ENCODE results near the gene FGD6.

Gene FGD6

GRCh38 chr12:95116341-95116740 lies 100.9 kb downstream of the FGD6 start:
- peaks cover 3 to 52% of the 10 kb centered on the region in 2 donors for H3K36me3 ChIP-seq (replicated peaks in 1 of 2; ENCODE audit: control insufficient read depth in 2 of 2, insufficient read depth in 2 of 2, low read length in 2 of 2)
- no peaks in the 10 kb centered on the region for H3K4me1 ChIP-seq (ENCODE audit: control insufficient read depth in 2 of 2, insufficient read depth in 1 of 2, low read depth in 1 of 2, low read length in 2 of 2)
- H3K23ac ChIP-seq (ENCODE audit: low read depth, low read length, poor library complexity): no peak overlapping the region
- H3K9me3 ChIP-seq (replicated peaks in 1 of 2; ENCODE audit: control insufficient read depth in 2 of 2, insufficient read depth in 1 of 2, low read depth in 1 of 2, low read length in 2 of 2): peaks cover 0 to 12% of the 10 kb centered on the region in 2 donors
- H2BK12ac ChIP-seq (ENCODE audit: low read length): no peak overlapping the region
- no peaks in the 10 kb centered on the region for H3K79me1 ChIP-seq (ENCODE audit: low read depth, low read length)
- no peak overlapping the region for H3K4me2 ChIP-seq (ENCODE audit: insufficient read depth, low read length, poor library complexity, severe bottlenecking)
- no peak overlapping the region for H2BK5ac ChIP-seq (ENCODE audit: low read length)
- H3K27me3 ChIP-seq (ENCODE audit: control insufficient read depth in 3 of 3, insufficient read depth in 3 of 3, low read depth in 1 of 3, low read length in 3 of 3): no peaks in the 10 kb centered on the region
- H3K9ac ChIP-seq (ENCODE audit: low read depth, low read length, poor library complexity): no peak overlapping the region
- H2BK120ac ChIP-seq (ENCODE audit: low read depth, low read length): no peak overlapping the region
- no peak overlapping the region for H3K18ac ChIP-seq (ENCODE audit: low read length)
- H2AK5ac ChIP-seq (ENCODE audit: low read depth, low read length): no peak overlapping the region
- DNase-seq (ENCODE audit: low spot score): no peak
- H3K14ac ChIP-seq (ENCODE audit: low read length): no peak overlapping the region
- H2AFZ ChIP-seq (ENCODE audit: low read length): no peak overlapping the region
- WGBS, 2 donors (ENCODE audit: extremely low coverage in 2 of 2, insufficient read length in 2 of 2, insufficient replicate concordance in 1 of 2): no CpG with 5 or more reads among the region's 4 CpGs
- no peak overlapping the region for H3K4me3 ChIP-seq (ENCODE audit: low read length in 2 of 2)
- H4K8ac ChIP-seq (ENCODE audit: low read depth, low read length): no peak overlapping the region
- no peak overlapping the region for H3K4ac ChIP-seq (ENCODE audit: low read length)
- H2BK15ac ChIP-seq (ENCODE audit: low read length): no peak overlapping the region
- no peak overlapping the region for H4K91ac ChIP-seq (ENCODE audit: low read depth, low read length, poor library complexity)
- no peak overlapping the region for H3K27ac ChIP-seq (replicated peaks; ENCODE audit: low read length)

- no peaks in the 10 kb centered on the region for H3K27me3 ChIP-seq (ENCODE audit: control insufficient read depth in 3 of 3, insufficient read depth in 3 of 3, low read depth in 1 of 3, low read length in 3 of 3)
- no peak overlapping the region for H3K4me2 ChIP-seq (ENCODE audit: insufficient read depth, low read length, poor library complexity, severe bottlenecking)
- H3K18ac ChIP-seq (ENCODE audit: low read length): no peak overlapping the region
- no CpG with 5 or more reads among the region's 7 CpGs for WGBS, 2 donors (ENCODE audit: extremely low coverage in 2 of 2, insufficient read length in 2 of 2, insufficient replicate concordance in 1 of 2)
- no peak overlapping the region for H3K4me3 ChIP-seq (ENCODE audit: low read length in 2 of 2)
- H2AFZ ChIP-seq (ENCODE audit: low read length): no peak overlapping the region
- no peak overlapping the region for H4K8ac ChIP-seq (ENCODE audit: low read depth, low read length)
- no peak overlapping the region for H4K91ac ChIP-seq (ENCODE audit: low read depth, low read length, poor library complexity)
- no peaks in the 10 kb centered on the region for H3K79me1 ChIP-seq (ENCODE audit: low read depth, low read length)
- no peak overlapping the region for H2AK5ac ChIP-seq (ENCODE audit: low read depth, low read length)
- peaks cover 0 to 12% of the 10 kb centered on the region in 2 donors for H3K9me3 ChIP-seq (replicated peaks in 1 of 2; ENCODE audit: control insufficient read depth in 2 of 2, insufficient read depth in 1 of 2, low read depth in 1 of 2, low read length in 2 of 2)
- H2BK5ac ChIP-seq (ENCODE audit: low read length): no peak overlapping the region
- H3K4me1 ChIP-seq (ENCODE audit: control insufficient read depth in 2 of 2, insufficient read depth in 1 of 2, low read depth in 1 of 2, low read length in 2 of 2): no peaks in the 10 kb centered on the region
- no peak overlapping the region for H3K27ac ChIP-seq (replicated peaks; ENCODE audit: low read length)
- no peak overlapping the region for H3K23ac ChIP-seq (ENCODE audit: low read depth, low read length, poor library complexity)
- no peak overlapping the region for H3K14ac ChIP-seq (ENCODE audit: low read length)
- H3K4ac ChIP-seq (ENCODE audit: low read length): no peak overlapping the region
- H2BK120ac ChIP-seq (ENCODE audit: low read depth, low read length): no peak overlapping the region
- no peak overlapping the region for H2BK15ac ChIP-seq (ENCODE audit: low read length)
- peaks cover 6 to 59% of the 10 kb centered on the region in 2 donors for H3K36me3 ChIP-seq (replicated peaks in 1 of 2; ENCODE audit: control insufficient read depth in 2 of 2, insufficient read depth in 2 of 2, low read length in 2 of 2)
- no peak for DNase-seq (ENCODE audit: low spot score)
- H3K9ac ChIP-seq (ENCODE audit: low read depth, low read length, poor library complexity): no peak overlapping the region
- H2BK12ac ChIP-seq (ENCODE audit: low read length): no peak overlapping the region
Measured at GRCh38 chr12:95115641-95116040, 101.6 kb downstream of the FGD6 start.

- no peak overlapping the region for H3K23ac ChIP-seq (ENCODE audit: low read depth, low read length, poor library complexity)
- H3K4me3 ChIP-seq (ENCODE audit: low read length in 2 of 2): no peak overlapping the region
- no peak overlapping the region for H3K27ac ChIP-seq (replicated peaks; ENCODE audit: low read length)
- H3K27me3 ChIP-seq (ENCODE audit: control insufficient read depth in 3 of 3, insufficient read depth in 3 of 3, low read depth in 1 of 3, low read length in 3 of 3): no peaks in the 10 kb centered on the region
- peaks cover 8 to 64% of the 10 kb centered on the region in 2 donors for H3K36me3 ChIP-seq (replicated peaks in 1 of 2; ENCODE audit: control insufficient read depth in 2 of 2, insufficient read depth in 2 of 2, low read length in 2 of 2)
- no peak overlapping the region for H4K8ac ChIP-seq (ENCODE audit: low read depth, low read length)
- no CpG with 5 or more reads among the region's 3 CpGs for WGBS, 2 donors (ENCODE audit: extremely low coverage in 2 of 2, insufficient read length in 2 of 2, insufficient replicate concordance in 1 of 2)
- H3K4ac ChIP-seq (ENCODE audit: low read length): no peak overlapping the region
- H3K14ac ChIP-seq (ENCODE audit: low read length): no peak overlapping the region
- H3K4me1 ChIP-seq (ENCODE audit: control insufficient read depth in 2 of 2, insufficient read depth in 1 of 2, low read depth in 1 of 2, low read length in 2 of 2): no peaks in the 10 kb centered on the region
- H3K18ac ChIP-seq (ENCODE audit: low read length): no peak overlapping the region
- H4K91ac ChIP-seq (ENCODE audit: low read depth, low read length, poor library complexity): no peak overlapping the region
- H3K9ac ChIP-seq (ENCODE audit: low read depth, low read length, poor library complexity): no peak overlapping the region
- no peak overlapping the region for H2AK5ac ChIP-seq (ENCODE audit: low read depth, low read length)
- H3K79me1 ChIP-seq (ENCODE audit: low read depth, low read length): no peaks in the 10 kb centered on the region
- H2BK120ac ChIP-seq (ENCODE audit: low read depth, low read length): no peak overlapping the region
- no peak overlapping the region for H2BK12ac ChIP-seq (ENCODE audit: low read length)
- DNase-seq (ENCODE audit: low spot score): no peak
- no peak overlapping the region for H2BK5ac ChIP-seq (ENCODE audit: low read length)
- H3K9me3 ChIP-seq (replicated peaks in 1 of 2; ENCODE audit: control insufficient read depth in 2 of 2, insufficient read depth in 1 of 2, low read depth in 1 of 2, low read length in 2 of 2): peaks cover 0 to 12% of the 10 kb centered on the region in 2 donors
- no peak overlapping the region for H3K4me2 ChIP-seq (ENCODE audit: insufficient read depth, low read length, poor library complexity, severe bottlenecking)
- H2BK15ac ChIP-seq (ENCODE audit: low read length): no peak overlapping the region
- H2AFZ ChIP-seq (ENCODE audit: low read length): no peak overlapping the region
Measured at GRCh38 chr12:95114766-95115405, 102.4 kb downstream of the FGD6 start.

- Histone ChIP-seq H3K4ac (ENCODE audit: low read length) (no peak overlapping the region), H3K27me3 (ENCODE audit: control insufficient read depth in 3 of 3, insufficient read depth in 3 of 3, low read depth in 1 of 3, low read length in 3 of 3) (no peaks in the 10 kb centered on the region), H2AFZ (ENCODE audit: low read length) (no peak overlapping the region), H3K4me2 (ENCODE audit: insufficient read depth, low read length, poor library complexity, severe bottlenecking) (no peak overlapping the region), H2AK5ac (ENCODE audit: low read depth, low read length) (no peak overlapping the region), H3K79me1 (ENCODE audit: low read depth, low read length) (no peaks in the 10 kb centered on the region), H3K4me3 (ENCODE audit: low read length in 2 of 2) (no peak overlapping the region), H3K9me3 (replicated peaks in 1 of 2; ENCODE audit: control insufficient read depth in 2 of 2, insufficient read depth in 1 of 2, low read depth in 1 of 2, low read length in 2 of 2) (no peaks in the 10 kb centered on the region), H4K8ac (ENCODE audit: low read depth, low read length) (no peak overlapping the region), H2BK15ac (ENCODE audit: low read length) (no peak overlapping the region), H3K14ac (ENCODE audit: low read length) (no peak overlapping the region), H3K27ac (replicated peaks; ENCODE audit: low read length) (no peak overlapping the region), H2BK120ac (ENCODE audit: low read depth, low read length) (no peak overlapping the region), H3K36me3 (replicated peaks in 1 of 2; ENCODE audit: control insufficient read depth in 2 of 2, insufficient read depth in 2 of 2, low read length in 2 of 2) (peaks cover 14 to 87% of the 10 kb centered on the region in 2 donors), H3K4me1 (ENCODE audit: control insufficient read depth in 2 of 2, insufficient read depth in 1 of 2, low read depth in 1 of 2, low read length in 2 of 2) (no peaks in the 10 kb centered on the region), H3K18ac (ENCODE audit: low read length) (no peak overlapping the region), H3K23ac (ENCODE audit: low read depth, low read length, poor library complexity) (no peak overlapping the region), H2BK5ac (ENCODE audit: low read length) (no peak overlapping the region), H2BK12ac (ENCODE audit: low read length) (no peak overlapping the region), H4K91ac (ENCODE audit: low read depth, low read length, poor library complexity) (no peak overlapping the region), H3K9ac (ENCODE audit: low read depth, low read length, poor library complexity) (no peak overlapping the region)
- 100% methylated on average over 1 of the region's 7 CpGs; no CpG with 5 or more reads in 1 of the 2 donors for WGBS, 2 donors (ENCODE audit: extremely low coverage in 2 of 2, insufficient read length in 2 of 2, insufficient replicate concordance in 1 of 2)
- no peak for DNase-seq (ENCODE audit: low spot score)
Measured at GRCh38 chr12:95107362-95107761, 109.9 kb downstream of the FGD6 start.

Measured in neuronal stem cell (in vitro differentiated cells).